OCI-LY1 (cell line): Measurements from ENCODE around the gene TIGD1.

Source experiments
- H2AFZ ChIP-seq: fragments of 200-600 bp; sonication (generic), shearing (Covaris generic); 2 replicates; pipeline ENCODE4 v1.6.0; 2014; ENCODE audit warnings: antibody characterized with exemption, mild to moderate bottlenecking, low read length
- H3F3A ChIP-seq: fragments of 200-600 bp; sonication (generic), shearing (Covaris generic); 2 replicates; pipeline ENCODE4 v1.6.0; 2014; ENCODE audit warnings: mild to moderate bottlenecking, antibody characterized with exemption, low read length, moderate library complexity; ENCODE audit not compliant: insufficient read depth
- H3K27ac ChIP-seq: fragments of 200-600 bp; sonication (generic); 2 replicates; pipeline ENCODE4 v1.5.1; 2014; ENCODE audit warnings: low read length, mixed run types, mild to moderate bottlenecking, low read depth; ENCODE audit not compliant: poor library complexity, severe bottlenecking
- H3K27me3 ChIP-seq: fragments of 200-600 bp; sonication (generic); 2 replicates; pipeline ENCODE4 v1.6.0; 2014; ENCODE audit warnings: antibody characterized with exemption, mild to moderate bottlenecking, low read length, moderate library complexity; ENCODE audit not compliant: insufficient read depth
- H3K36me3 ChIP-seq: fragments of 200-600 bp; sonication (generic); 2 replicates; pipeline ENCODE4 v1.6.1; 2014; ENCODE audit warnings: mild to moderate bottlenecking, antibody characterized with exemption, low read length, moderate library complexity, mixed read lengths; ENCODE audit not compliant: insufficient read depth
- H3K4me1 ChIP-seq: fragments of 200-600 bp; sonication (generic); 2 replicates; pipeline ENCODE4 v1.5.1; 2014; ENCODE audit warnings: mild to moderate bottlenecking, low read length, moderate library complexity; ENCODE audit not compliant: insufficient read depth, severe bottlenecking
- H3K4me2 ChIP-seq: fragments of 200-600 bp; sonication (generic), shearing (Covaris generic); 2 replicates; pipeline ENCODE4 v1.6.1; 2014; ENCODE audit warnings: low read length
- H3K4me3 ChIP-seq: fragments of 200-600 bp; sonication (generic); 2 replicates; pipeline ENCODE4 v1.5.1; 2014; ENCODE audit warnings: low read length, low read depth, mild to moderate bottlenecking, mixed read lengths; ENCODE audit not compliant: poor library complexity, severe bottlenecking
- H3K79me2 ChIP-seq: fragments of 200-600 bp; shearing (Covaris generic); 2 replicates; pipeline ENCODE4 v1.6.1; 2016; ENCODE audit warnings: mixed run types, low read length, mixed read lengths; ENCODE audit not compliant: insufficient read depth
- H3K9ac ChIP-seq: fragments of 200-600 bp; sonication (generic), shearing (Covaris generic); 2 replicates; pipeline ENCODE4 v1.6.1; 2014; ENCODE audit warnings: mild to moderate bottlenecking, low read length, mixed read lengths
- H3K9me2 ChIP-seq: fragments of 200-600 bp; sonication (generic), shearing (Covaris generic); 2 replicates; pipeline ENCODE4 v1.6.1; 2014; ENCODE audit warnings: low read depth, mild to moderate bottlenecking, low read length, mixed read lengths
- H3K9me3 ChIP-seq: fragments of 200-600 bp; shearing (Covaris generic); 2 replicates; pipeline ENCODE4 v1.6.1; 2014; ENCODE audit warnings: low read length, mixed read lengths
- H4K20me1 ChIP-seq: fragments of 200-600 bp; sonication (generic), shearing (Covaris generic); 2 replicates; pipeline ENCODE4 v1.6.0; 2016; ENCODE audit warnings: mild to moderate bottlenecking, low read length; ENCODE audit not compliant: insufficient read depth
- EZH2 ChIP-seq: fragments of 200-600 bp; sonication (generic), shearing (Covaris generic); IDR thresholded peaks from 2 replicates; pipeline ENCODE4 v1.8.0; 2017; ENCODE audit warnings: borderline replicate concordance, mixed run types, mild to moderate bottlenecking, antibody characterized with exemption, low read length, moderate library complexity, mixed read lengths
- TF ChIP-seq, protein P1 (sequence below): fragments of 200-600 bp; sonication (generic), shearing (Covaris generic); IDR thresholded peaks from 2 replicates; pipeline ENCODE4 v1.5.1; 2017; ENCODE audit warnings: mild to moderate bottlenecking, antibody characterized with exemption, low read length, moderate library complexity, mixed read lengths

TIGD1 gene

DNA sequence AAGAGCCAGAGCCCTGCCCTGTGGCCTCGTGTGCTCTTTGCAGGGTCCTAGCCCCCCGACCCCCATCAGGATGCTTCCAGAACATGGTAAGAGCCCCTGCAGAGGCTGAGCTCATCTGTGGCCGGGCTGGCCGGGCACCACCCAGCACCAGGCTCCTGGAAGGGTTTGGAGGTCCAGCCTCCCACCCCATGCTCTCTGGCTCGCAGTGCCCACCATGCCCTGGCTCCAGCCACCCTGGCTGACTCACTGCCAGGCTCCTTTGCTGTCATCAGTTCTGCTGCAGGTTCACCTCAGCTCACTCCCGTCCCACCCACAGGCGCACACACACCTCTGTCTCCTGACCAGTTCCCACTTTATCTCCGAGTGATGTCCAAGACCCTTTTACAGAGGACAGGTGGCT is 37.7 kb upstream of the TIGD1 start:
- Histone ChIP-seq H4K20me1 (no peaks in the 10 kb centered on the region), H3K27me3 (no peaks in the 10 kb centered on the region), H3K4me3 (no peak overlapping the region), H3K36me3 (no peaks in the 10 kb centered on the region; the same call in 1 of the 2 replicates), H3K79me2 (no peaks in the 10 kb centered on the region), H3K9me3 (no peaks in the 10 kb centered on the region), H3F3A (no peaks in the 10 kb centered on the region), H3K4me1 (no peaks in the 10 kb centered on the region), H2AFZ (no peak overlapping the region), H3K4me2 (no peak overlapping the region), H3K9me2 (no peaks in the 10 kb centered on the region), H3K9ac (no peak overlapping the region), H3K27ac (no peak overlapping the region)
- no peak for TF ChIP-seq EZH2
- TF ChIP-seq, protein P1, sequence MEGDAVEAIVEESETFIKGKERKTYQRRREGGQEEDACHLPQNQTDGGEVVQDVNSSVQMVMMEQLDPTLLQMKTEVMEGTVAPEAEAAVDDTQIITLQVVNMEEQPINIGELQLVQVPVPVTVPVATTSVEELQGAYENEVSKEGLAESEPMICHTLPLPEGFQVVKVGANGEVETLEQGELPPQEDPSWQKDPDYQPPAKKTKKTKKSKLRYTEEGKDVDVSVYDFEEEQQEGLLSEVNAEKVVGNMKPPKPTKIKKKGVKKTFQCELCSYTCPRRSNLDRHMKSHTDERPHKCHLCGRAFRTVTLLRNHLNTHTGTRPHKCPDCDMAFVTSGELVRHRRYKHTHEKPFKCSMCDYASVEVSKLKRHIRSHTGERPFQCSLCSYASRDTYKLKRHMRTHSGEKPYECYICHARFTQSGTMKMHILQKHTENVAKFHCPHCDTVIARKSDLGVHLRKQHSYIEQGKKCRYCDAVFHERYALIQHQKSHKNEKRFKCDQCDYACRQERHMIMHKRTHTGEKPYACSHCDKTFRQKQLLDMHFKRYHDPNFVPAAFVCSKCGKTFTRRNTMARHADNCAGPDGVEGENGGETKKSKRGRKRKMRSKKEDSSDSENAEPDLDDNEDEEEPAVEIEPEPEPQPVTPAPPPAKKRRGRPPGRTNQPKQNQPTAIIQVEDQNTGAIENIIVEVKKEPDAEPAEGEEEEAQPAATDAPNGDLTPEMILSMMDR, result no peak

DNA sequence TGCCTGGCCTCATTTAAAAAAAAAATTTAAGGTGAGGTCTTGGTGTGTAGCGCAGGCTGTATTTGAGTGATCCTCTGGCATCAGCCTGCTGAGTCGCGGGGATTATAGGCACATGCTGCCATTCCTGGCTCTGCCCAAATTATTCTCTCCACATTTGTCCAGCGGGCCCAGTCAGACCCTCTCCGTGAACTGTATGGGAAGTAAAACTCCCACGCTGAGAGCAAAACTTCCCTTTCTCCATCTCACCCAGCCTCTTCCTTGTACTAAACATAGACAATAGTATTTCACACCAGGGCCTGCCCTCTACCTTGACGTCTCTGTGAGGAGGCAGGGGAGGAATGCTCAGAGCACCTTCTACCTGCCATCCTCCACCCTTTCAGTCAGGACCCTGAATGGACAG is 37.2 kb upstream of the TIGD1 start:
- H3K4me2 ChIP-seq, result no peak overlapping the region
- no peaks in the 10 kb centered on the region for H3K27me3 ChIP-seq
- H4K20me1 ChIP-seq, result no peaks in the 10 kb centered on the region
- no peak overlapping the region for H3K27ac ChIP-seq
- no peaks in the 10 kb centered on the region; the same call in 1 of the 2 replicates for H3K36me3 ChIP-seq
- H2AFZ ChIP-seq, result no peak overlapping the region
- no peaks in the 10 kb centered on the region for H3K9me3 ChIP-seq
- no peak overlapping the region for H3K4me3 ChIP-seq
- no peak for TF ChIP-seq EZH2
- TF ChIP-seq, protein P1, result no peak
- no peaks in the 10 kb centered on the region for H3F3A ChIP-seq
- no peaks in the 10 kb centered on the region for H3K4me1 ChIP-seq
- H3K9me2 ChIP-seq, result no peaks in the 10 kb centered on the region
- H3K9ac ChIP-seq, result no peak overlapping the region
- H3K79me2 ChIP-seq, result no peaks in the 10 kb centered on the region

DNA sequence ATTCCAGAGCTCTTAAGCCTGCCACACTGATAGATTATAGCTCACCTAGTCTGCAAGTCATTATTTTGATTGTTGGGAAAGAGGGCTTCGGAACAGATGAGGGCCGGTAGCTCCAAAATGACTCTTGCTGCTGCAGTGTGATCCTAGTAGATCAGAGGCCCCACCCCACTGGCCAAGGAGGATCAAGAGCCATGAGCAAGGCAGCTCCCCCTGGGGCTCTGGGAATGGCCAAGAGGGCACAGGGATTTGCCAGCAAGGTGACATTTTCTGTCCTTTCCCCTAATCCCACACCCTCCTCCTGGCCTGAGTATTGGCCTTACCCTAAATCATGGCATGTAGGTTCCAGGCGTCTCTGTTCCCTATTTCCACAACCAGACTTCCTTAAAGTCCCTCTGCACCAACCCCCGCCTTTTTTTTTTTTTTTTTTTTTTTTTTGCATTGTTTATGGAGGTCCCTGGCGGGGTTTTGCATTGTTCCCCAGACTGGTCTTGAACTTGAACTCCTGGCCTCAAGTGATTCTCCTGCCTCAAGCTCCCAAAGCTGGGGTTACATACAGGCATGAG is 36.7 kb upstream of the TIGD1 start:
- H3K4me2 ChIP-seq, result no peak overlapping the region

More for the DNA sequence above, 36.7 kb upstream of the TIGD1 start:
- Histone ChIP-seq H3K27me3 (no peaks in the 10 kb centered on the region), H3K27ac (no peak overlapping the region), H2AFZ (no peak overlapping the region), H3F3A (no peaks in the 10 kb centered on the region), H3K79me2 (no peaks in the 10 kb centered on the region), H3K9me3 (no peaks in the 10 kb centered on the region), H3K4me3 (no peak overlapping the region), H3K9me2 (no peaks in the 10 kb centered on the region), H3K9ac (no peak overlapping the region), H4K20me1 (no peaks in the 10 kb centered on the region), H3K36me3 (peaks cover 3% of the 10 kb centered on the region), H3K4me1 (no peaks in the 10 kb centered on the region)
- TF ChIP-seq EZH2, result no peak
- TF ChIP-seq, protein P1, result no peak
